OCI-LY3 (cell line): ENCODE data around the gene CHP1.
"Not testable (repeated sequence)": the region's sequence is repeated elsewhere in the genome, so short reads cannot be mapped to it uniquely, and the experiment has no call there.

Experiments used
- EZH2phosphoT487 ChIP-seq: fragments of 200-600 bp; shearing (Covaris generic); IDR thresholded peaks from 2 replicates; pipeline ENCODE4 v1.6.1; 2018; ENCODE audit warnings: antibody characterized with exemption, mixed run types, low read depth
- TF ChIP-seq, protein P1 (sequence below): fragments of 200-600, 300-600 bp; sonication (generic); IDR thresholded peaks from 2 replicates; pipeline ENCODE4 v1.5.1; 2014; ENCODE audit warnings: antibody characterized with exemption, low read length, low read depth

DNA sequence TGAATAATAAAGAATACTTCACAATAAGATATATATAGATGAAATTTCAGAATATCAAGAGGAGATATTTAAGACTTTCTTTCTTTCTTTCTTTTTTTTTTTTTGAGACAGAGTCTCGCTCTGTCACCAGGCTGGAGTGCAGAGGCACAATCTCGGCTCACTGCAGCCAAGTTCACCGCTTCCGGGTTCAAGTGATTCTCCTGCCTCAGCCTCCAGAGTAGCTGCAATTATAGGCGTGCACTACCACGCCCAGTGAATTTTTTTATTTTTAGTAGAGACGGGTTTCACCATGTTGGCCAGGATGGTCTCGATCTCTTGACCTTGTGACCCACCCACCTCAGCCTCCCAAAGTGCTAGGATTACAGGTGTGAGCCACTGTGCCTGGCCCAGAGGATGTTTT, 19.7 kb downstream of the CHP1 start:
- TF ChIP-seq, protein P1, sequence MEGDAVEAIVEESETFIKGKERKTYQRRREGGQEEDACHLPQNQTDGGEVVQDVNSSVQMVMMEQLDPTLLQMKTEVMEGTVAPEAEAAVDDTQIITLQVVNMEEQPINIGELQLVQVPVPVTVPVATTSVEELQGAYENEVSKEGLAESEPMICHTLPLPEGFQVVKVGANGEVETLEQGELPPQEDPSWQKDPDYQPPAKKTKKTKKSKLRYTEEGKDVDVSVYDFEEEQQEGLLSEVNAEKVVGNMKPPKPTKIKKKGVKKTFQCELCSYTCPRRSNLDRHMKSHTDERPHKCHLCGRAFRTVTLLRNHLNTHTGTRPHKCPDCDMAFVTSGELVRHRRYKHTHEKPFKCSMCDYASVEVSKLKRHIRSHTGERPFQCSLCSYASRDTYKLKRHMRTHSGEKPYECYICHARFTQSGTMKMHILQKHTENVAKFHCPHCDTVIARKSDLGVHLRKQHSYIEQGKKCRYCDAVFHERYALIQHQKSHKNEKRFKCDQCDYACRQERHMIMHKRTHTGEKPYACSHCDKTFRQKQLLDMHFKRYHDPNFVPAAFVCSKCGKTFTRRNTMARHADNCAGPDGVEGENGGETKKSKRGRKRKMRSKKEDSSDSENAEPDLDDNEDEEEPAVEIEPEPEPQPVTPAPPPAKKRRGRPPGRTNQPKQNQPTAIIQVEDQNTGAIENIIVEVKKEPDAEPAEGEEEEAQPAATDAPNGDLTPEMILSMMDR, result not testable (repeated sequence)
- not testable (repeated sequence) for TF ChIP-seq EZH2phosphoT487
